Testis (tissue), 3 donors: Measurements from ENCODE around the gene ARID1B. TPM values are rescaled to one million over a fixed set of nuclear protein-coding genes. Genes with fewer than 3 reads are reported as not detected.

Experiments used
- DNase-seq: peaks from one replicate; pipeline ENCODE4 v3.0.0-alpha.2; 2019
- H3K27ac ChIP-seq, 2 donors: fragments of 200-600 bp; sonication (generic); one replicate each; pipeline ENCODE4 v1.5.1; 2019
- H3K27me3 ChIP-seq: fragments of 200-600 bp; sonication (generic); one replicate; pipeline ENCODE4 v1.5.1; 2019
- H3K36me3 ChIP-seq: fragments of 200-600 bp; sonication (generic); one replicate; pipeline ENCODE4 v1.5.1; 2017; ENCODE audit warnings: low read depth; ENCODE audit errors: missing control alignments
- H3K4me1 ChIP-seq: fragments of 200-600 bp; sonication (generic); one replicate; pipeline ENCODE4 v1.5.1; 2019
- H3K4me3 ChIP-seq, 2 donors: fragments of 200-600 bp; sonication (generic); one replicate each; pipeline ENCODE4 v1.5.1; 2017 to 2019
- H3K9me3 ChIP-seq: fragments of 200-600 bp; sonication (generic); one replicate; pipeline ENCODE4 v1.5.1; 2017
- CTCF ChIP-seq, 3 experiments: fragments of 450-650 bp in 2 of 3; fragments of 200-600 bp in 1 of 3; sonication (generic) in 1 of 3; IDR thresholded peaks; one replicate each; pipeline ENCODE4 v1.5.1; 2016 to 2019; ENCODE audit warnings: antibody characterized with exemption in 3 of 3, mild to moderate bottlenecking in 2 of 3, moderate library complexity in 1 of 3
- POLR2A ChIP-seq: fragments of 450-650 bp; IDR thresholded peaks from one replicate; pipeline ENCODE4 v1.6.1; 2017; ENCODE audit warnings: antibody characterized with exemption, mild to moderate bottlenecking, moderate library complexity
- WGBS, 2 donors: methylation state at CpG; one replicate each; pipeline ENCODE4 v1.1.5; 2018; 5-methylcytosine and 5-hydroxymethylcytosine counted together
- intact Hi-C: fragments of 100-400 bp; cut with DNase I; formaldehyde crosslinking; loops from one replicate; pipeline ENCODE4 v1.15.1; 2023; ENCODE audit warnings: low total_unique reads
- polyA plus RNA-seq: library from polyadenylated mRNA; stranded (reverse); fragments of 350-450 nt; fragmentation: Illumina TruSeq; extraction: RNeasy Lipid Tissue Mini Kit (QIAGEN cat#74804); gene quantifications from one replicate; pipeline ENCODE4 v1.2.3, GENCODE V29; 2014; ENCODE audit warnings: low read depth, low replicate concordance; ENCODE audit not compliant: insufficient read depth
- total RNA-seq, 2 donors: library from RNA; depleted of rRNA; stranded (reverse); fragments of >200 nt; gene quantifications; one replicate each; pipeline ENCODE4 v1.2.3, GENCODE V29; 2016

ARID1B gene
- total and polyA plus RNA-seq, 3 donors from 2014 or later: 26.2 to 126 (median 103) TPM

- H3K27me3 ChIP-seq: no peaks in the 10 kb centered on the region
- H3K9me3 ChIP-seq: no peaks in the 10 kb centered on the region
- H3K27ac ChIP-seq: no peak overlapping the region
- no peak for DNase-seq
- H3K4me3 ChIP-seq: no peak overlapping the region
- H3K4me1 ChIP-seq: peaks cover 10% of the 10 kb centered on the region
- TF ChIP-seq CTCF (IDR thresholded peaks at IDR 0.05) (no peak), POLR2A (no peak)
- no peaks in the 10 kb centered on the region for H3K36me3 ChIP-seq
- intact Hi-C loops: no loop called here
- WGBS, 2 donors: 76 to 82% methylated on average over 6 of the region's 6 CpGs
Measured at GRCh38 chr6:156955494-156956183, 178.5 kb downstream of the ARID1B start.

- H3K27ac ChIP-seq: no peak overlapping the region
- peaks cover 10% of the 10 kb centered on the region for H3K4me1 ChIP-seq
- no peak for DNase-seq
- H3K4me3 ChIP-seq: no peak overlapping the region
- intact Hi-C loops: no loop called here
- TF ChIP-seq CTCF (IDR thresholded peaks at IDR 0.05) (no peak), POLR2A (no peak)
- no peaks in the 10 kb centered on the region for H3K9me3 ChIP-seq
- no peaks in the 10 kb centered on the region for H3K36me3 ChIP-seq
- H3K27me3 ChIP-seq: no peaks in the 10 kb centered on the region
Measured at GRCh38 chr6:156956286-156956685, 179.1 kb downstream of the ARID1B start.

- peaks cover 10% of the 10 kb centered on the region for H3K4me1 ChIP-seq
- H3K4me3 ChIP-seq: no peak overlapping the region
- DNase-seq: no peak
- H3K36me3 ChIP-seq: no peaks in the 10 kb centered on the region
- intact Hi-C loops: no loop called here
- TF ChIP-seq CTCF (IDR thresholded peaks at IDR 0.05) (no peak), POLR2A (no peak)
- no peaks in the 10 kb centered on the region for H3K9me3 ChIP-seq
- H3K27me3 ChIP-seq: no peaks in the 10 kb centered on the region
- WGBS, 2 donors: 79 to 90% methylated on average over 3 of the region's 3 CpGs
- H3K27ac ChIP-seq: no peak overlapping the region
Measured at GRCh38 chr6:156957931-156958547, 180.9 kb downstream of the ARID1B start.

GRCh38 chr6:156960525-156960924 lies 183.3 kb downstream of the ARID1B start:
- Histone ChIP-seq H3K27ac (no peak overlapping the region), H3K4me3 (no peak overlapping the region), H3K27me3 (no peaks in the 10 kb centered on the region), H3K4me1 (no peaks in the 10 kb centered on the region), H3K36me3 (no peaks in the 10 kb centered on the region), H3K9me3 (no peaks in the 10 kb centered on the region)
- intact Hi-C loops: no loop called here
- TF ChIP-seq POLR2A (no peak), CTCF (IDR thresholded peaks at IDR 0.05) (no peak)
- DNase-seq: no peak
